Bronchial epithelial cell (primary cell): Measurements from ENCODE around the gene HFE. TPM values are rescaled to one million over a fixed set of nuclear protein-coding genes. Genes with fewer than 3 reads are reported as not detected.

Experiments
- DNase-seq: peaks from one replicate; pipeline ENCODE4 v3.0.0-alpha.2; 2010; ENCODE audit warnings: low read depth
- FAIRE-seq: peaks from 2 replicates; lab custom pipeline; 2011; peaks lifted over from hg19 to GRCh38; lab: Jason Lieb, UNC
- H3K27me3 ChIP-seq: 2 replicates; pipeline ENCODE4 v1.5.1; 2011; ENCODE audit warnings: low read length; ENCODE audit not compliant: control insufficient read depth, insufficient read depth
- H3K36me3 ChIP-seq: 2 replicates; pipeline ENCODE4 v1.5.1; 2011; ENCODE audit warnings: low read length; ENCODE audit not compliant: control insufficient read depth, insufficient read depth
- H3K4me3 ChIP-seq: 2 replicates; pipeline ENCODE4 v1.5.1; 2011; ENCODE audit warnings: mild to moderate bottlenecking, low read depth, low read length, control low read depth
- total RNA-seq: library from RNA; depleted of rRNA; stranded (reverse); fragments of >200 nt; gene quantifications from 2 replicates; pipeline ENCODE4 v1.2.1, GENCODE V29; 2014
- TF ChIP-seq, protein P1 (sequence below): IDR thresholded peaks from 2 replicates; pipeline ENCODE4 v1.5.1; 2011; ENCODE audit warnings: mild to moderate bottlenecking, moderate library complexity, low read length, control low read depth, inconsistent platforms; ENCODE audit not compliant: insufficient read depth, severe bottlenecking

Gene HFE
- total RNA-seq, 1 donor from 2014 or later: 3.7 TPM

DNA sequence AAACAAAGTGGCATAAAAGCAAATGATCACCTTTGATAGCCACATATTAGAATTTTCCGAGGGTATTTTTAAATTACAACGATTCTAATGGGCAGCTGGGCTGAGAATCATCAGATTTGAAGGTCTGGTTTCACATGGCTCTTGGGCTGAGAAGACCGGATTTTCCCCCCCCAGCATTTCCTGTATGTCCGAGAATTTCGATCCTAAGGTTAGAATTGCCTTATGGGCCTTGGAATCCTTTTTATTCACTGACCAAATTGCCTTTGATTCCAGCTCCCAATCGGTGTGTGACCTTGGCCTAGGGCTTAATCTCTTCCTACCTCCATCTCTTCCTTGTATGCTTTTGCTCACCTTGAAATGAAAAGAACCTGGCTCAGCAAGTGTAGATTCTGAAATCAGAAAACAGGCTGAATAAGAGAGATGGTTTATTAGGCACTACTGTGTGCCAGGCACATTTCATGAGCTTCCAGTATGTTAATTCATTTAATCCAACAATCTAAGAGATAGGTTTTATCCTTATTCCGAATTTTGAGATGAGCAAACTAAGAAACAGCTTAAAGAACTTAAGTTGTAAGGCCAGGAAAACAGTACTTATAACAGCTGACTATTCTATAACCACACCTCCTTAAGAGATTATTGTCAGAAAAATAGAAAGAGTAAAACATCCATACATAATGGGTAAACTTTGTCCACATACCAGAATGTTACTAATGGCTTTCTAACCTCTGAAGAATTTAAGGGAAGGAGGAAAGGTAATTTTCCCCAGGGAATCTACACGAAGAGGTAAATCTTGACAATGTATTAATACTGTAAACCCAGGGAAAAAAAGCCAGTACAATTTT lies 39.4 kb downstream of the HFE start:
- DNase-seq (peak; percentile 23), FAIRE-seq (no peak)
- TF ChIP-seq, protein P1, sequence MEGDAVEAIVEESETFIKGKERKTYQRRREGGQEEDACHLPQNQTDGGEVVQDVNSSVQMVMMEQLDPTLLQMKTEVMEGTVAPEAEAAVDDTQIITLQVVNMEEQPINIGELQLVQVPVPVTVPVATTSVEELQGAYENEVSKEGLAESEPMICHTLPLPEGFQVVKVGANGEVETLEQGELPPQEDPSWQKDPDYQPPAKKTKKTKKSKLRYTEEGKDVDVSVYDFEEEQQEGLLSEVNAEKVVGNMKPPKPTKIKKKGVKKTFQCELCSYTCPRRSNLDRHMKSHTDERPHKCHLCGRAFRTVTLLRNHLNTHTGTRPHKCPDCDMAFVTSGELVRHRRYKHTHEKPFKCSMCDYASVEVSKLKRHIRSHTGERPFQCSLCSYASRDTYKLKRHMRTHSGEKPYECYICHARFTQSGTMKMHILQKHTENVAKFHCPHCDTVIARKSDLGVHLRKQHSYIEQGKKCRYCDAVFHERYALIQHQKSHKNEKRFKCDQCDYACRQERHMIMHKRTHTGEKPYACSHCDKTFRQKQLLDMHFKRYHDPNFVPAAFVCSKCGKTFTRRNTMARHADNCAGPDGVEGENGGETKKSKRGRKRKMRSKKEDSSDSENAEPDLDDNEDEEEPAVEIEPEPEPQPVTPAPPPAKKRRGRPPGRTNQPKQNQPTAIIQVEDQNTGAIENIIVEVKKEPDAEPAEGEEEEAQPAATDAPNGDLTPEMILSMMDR: no peak
- Histone ChIP-seq H3K27me3 (no peaks in the 10 kb centered on the region), H3K36me3 (peaks cover 3% of the 10 kb centered on the region), H3K4me3 (peak overlapping the region; percentile 71)

DNA sequence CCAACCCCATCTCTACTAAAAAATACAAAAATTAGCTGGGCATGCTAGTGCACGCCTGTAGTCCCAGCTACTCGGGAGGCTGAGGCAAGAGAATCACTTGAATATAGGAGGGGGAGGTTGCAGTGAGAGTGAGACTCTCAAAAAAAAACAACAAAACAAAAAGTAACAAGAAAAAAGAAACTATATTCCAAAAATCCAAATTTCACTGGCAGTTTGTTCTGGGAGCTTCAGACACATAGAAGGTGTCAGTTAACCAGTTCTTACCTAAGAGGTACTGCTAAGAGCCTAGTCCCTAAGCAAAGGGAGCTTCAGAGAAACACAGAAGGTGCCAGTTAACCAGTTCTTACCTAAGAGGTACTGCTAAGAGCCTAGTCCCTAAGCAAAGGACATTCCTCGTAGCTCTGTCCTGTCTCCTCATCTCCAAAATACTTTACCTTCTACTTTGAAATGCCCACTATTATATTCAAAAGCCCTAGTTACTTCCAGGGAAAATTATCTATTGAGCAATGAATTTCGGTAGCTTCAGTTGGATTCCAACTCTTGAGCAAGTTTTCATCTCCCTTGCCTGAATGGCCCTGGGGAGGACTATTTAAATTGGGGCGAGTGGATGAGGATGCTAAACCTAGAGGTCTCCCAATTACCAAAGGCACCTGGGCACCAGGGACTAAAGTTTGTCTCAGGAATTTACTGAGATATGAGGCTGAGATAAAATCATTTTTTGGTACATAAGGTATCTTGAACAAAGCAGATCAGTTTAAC lies 41.0 kb downstream of the HFE start:
- FAIRE-seq: no peak

DNA sequence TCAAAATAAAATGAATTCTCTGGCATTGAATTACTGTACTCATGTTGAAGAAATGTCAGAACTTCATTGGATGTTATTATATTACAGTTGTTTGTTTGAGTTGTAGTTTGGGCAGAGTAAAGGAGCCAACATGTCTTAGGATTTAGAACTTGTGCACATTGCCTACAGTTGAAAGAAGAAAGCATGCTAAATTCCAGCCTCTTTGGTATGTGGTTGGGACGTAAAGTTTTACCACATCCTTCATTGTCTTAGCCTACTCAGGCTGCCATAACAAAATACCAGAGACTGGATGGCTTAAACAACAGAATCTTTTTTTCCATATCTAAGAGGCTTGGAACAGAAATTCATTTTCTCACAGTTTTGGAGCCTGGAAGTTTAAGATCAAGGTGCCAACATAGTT lies 42.4 kb downstream of the HFE start:
- no peak for FAIRE-seq
- Histone ChIP-seq H3K27me3 (no peaks in the 10 kb centered on the region), H3K4me3 (no peak overlapping the region), H3K36me3 (peaks cover 4% of the 10 kb centered on the region)
- TF ChIP-seq, protein P1: no peak
- no peak for DNase-seq

More for the DNA sequence above, 41.0 kb downstream of the HFE start:
- Histone ChIP-seq H3K27me3 (no peaks in the 10 kb centered on the region), H3K36me3 (peaks cover 3% of the 10 kb centered on the region), H3K4me3 (no peak overlapping the region)
- DNase-seq: no peak
- TF ChIP-seq, protein P1: no peak

DNA sequence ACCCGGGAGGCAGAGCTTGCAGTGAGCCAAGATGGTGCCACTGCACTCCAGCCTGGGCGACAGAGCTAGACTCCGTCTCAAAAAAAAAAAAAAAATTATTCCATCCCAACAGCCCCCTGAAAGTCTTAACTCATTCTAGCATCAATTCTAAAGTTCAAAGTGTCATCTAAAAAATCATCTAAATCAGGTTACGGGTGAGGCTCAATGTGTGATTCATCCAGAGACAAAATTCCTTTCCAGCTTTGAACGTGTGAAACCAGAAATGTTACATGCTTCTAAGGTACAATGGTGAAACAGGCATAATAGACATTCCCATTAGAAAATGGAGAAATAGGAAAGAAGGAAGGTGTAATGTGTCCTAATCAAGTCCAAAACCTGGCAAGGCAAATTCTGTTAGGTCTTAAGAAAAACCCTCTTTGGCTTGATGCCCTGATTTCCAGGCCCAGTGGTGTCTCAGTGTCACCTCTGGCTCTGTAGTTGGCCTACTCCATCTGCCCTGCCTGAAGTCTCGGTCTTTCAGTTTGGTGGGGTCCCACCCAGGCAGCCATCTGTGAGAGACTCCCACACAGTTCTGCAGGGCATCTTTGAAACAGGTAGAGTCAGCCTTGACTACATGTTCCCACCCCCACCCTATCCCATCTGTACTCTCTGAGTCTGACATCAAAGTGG lies 43.5 kb downstream of the HFE start:
- FAIRE-seq (no peak), DNase-seq (peak; percentile 38)
- Histone ChIP-seq H3K36me3 (peaks cover 4% of the 10 kb centered on the region), H3K27me3 (no peaks in the 10 kb centered on the region), H3K4me3 (no peak overlapping the region)
- TF ChIP-seq, protein P1: no peak

DNA sequence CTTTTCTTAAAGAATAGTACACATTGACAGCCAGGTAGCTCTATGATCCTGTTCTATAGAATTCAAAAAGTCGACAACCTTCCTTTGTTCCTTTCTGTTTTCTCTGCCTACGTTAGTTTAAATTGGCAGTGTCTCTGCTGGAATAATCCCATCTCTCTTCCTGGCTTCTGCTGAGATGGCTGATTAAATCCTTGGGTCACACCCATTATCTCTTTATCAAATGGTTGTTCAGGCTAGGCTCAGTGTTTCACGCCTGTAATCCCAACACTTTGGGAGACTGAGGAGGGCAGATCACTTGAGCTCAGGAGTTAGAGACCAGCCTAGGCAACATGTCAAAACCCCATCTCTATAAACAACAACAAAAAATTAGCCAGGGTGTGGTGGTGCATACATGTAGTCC lies 44.4 kb downstream of the HFE start:
- no peak for DNase-seq
- TF ChIP-seq, protein P1: no peak
- no peaks in the 10 kb centered on the region for H3K27me3 ChIP-seq
- H3K36me3 ChIP-seq: peaks cover 4% of the 10 kb centered on the region
- H3K4me3 ChIP-seq: no peak overlapping the region
- no peak for FAIRE-seq
